Transverse colon (tissue), 4 donors: ENCODE measurements around the gene UBE2K. TPM values are rescaled to one million over a fixed set of nuclear protein-coding genes. Genes with fewer than 3 reads are reported as not detected.
A peak's percentile ranks its signal among the peaks of the same experiment; 100 is the strongest.
"Not testable (repeated sequence)": the region's sequence is repeated elsewhere in the genome, so short reads cannot be mapped to it uniquely, and the experiment has no call there.

ENCODE experiments used
- DNase-seq: peaks from one replicate; pipeline ENCODE4 v3.0.0-alpha.2; 2019
- H3K27ac ChIP-seq, 4 donors: fragments of 200-600 bp; sonication (generic); 2 replicates each; pipeline ENCODE4 v1.5.1; 2016 to 2018; ENCODE audit warnings: inconsistent platforms in 4 of 4
- H3K27me3 ChIP-seq: fragments of 200-600 bp; sonication (generic); 2 replicates; pipeline ENCODE4 v1.5.1; 2017; ENCODE audit warnings: inconsistent platforms
- H3K36me3 ChIP-seq, 4 donors: fragments of 200-600 bp; sonication (generic); 2 replicates each; pipeline ENCODE4 v1.5.1; 2017 to 2019; ENCODE audit warnings: inconsistent platforms in 4 of 4
- H3K4me1 ChIP-seq, 4 donors: fragments of 200-600 bp; sonication (generic); 2 replicates each; pipeline ENCODE4 v1.5.1; 2017 to 2020; ENCODE audit warnings: inconsistent platforms in 4 of 4
- H3K4me3 ChIP-seq, 4 donors: fragments of 200-600 bp; sonication (generic); 1 replicate in 1 of 4; 2 replicates in 3 of 4; pipeline versions ENCODE4 v1.5.1 to v1.6.1; 2017 to 2019; ENCODE audit warnings: inconsistent platforms in 4 of 4
- H3K9me3 ChIP-seq, 2 donors: fragments of 200-600 bp; sonication (generic); 2 replicates each; pipeline ENCODE4 v1.5.1; 2017 to 2019; ENCODE audit warnings: inconsistent platforms in 2 of 2
- CTCF ChIP-seq, 5 experiments: fragments of 200-600 bp in 3 of 5; fragments of 450-650 bp in 2 of 5; sonication (generic) in 3 of 5; IDR thresholded peaks; 1 replicate in 2 of 5; 2 replicates in 3 of 5; pipeline ENCODE4 v1.5.1; 2016 to 2017; ENCODE audit warnings: antibody characterized with exemption in 5 of 5, inconsistent platforms in 3 of 5, mild to moderate bottlenecking in 2 of 5, moderate library complexity in 1 of 5
- EP300 ChIP-seq: sonication (generic); formaldehyde crosslinking; IDR thresholded peaks from one replicate; pipeline ENCODE4 v1.6.1; 2017; ENCODE audit warnings: antibody characterized with exemption, low read depth
- POLR2A ChIP-seq: fragments of 450-650 bp; IDR thresholded peaks from one replicate; pipeline ENCODE4 v1.6.1; 2016; ENCODE audit warnings: antibody characterized with exemption, mild to moderate bottlenecking, moderate library complexity
- POLR2AphosphoS5 ChIP-seq, 3 donors: sonication (generic); formaldehyde crosslinking; IDR thresholded peaks; one replicate each; pipeline ENCODE4 v1.6.1; 2016; ENCODE audit warnings: antibody characterized with exemption in 3 of 3
- WGBS, 2 donors: methylation state at CpG; one replicate each; pipeline ENCODE4 v1.1.5; 2018; ENCODE audit warnings: low coverage in 1 of 2; 5-methylcytosine and 5-hydroxymethylcytosine counted together
- in situ Hi-C, 4 donors: fragments of 200-750 bp; cut with MboI; loops; one replicate each; pipeline versions ENCODE4 v1.15.0 to v1.15.1; 2017; ENCODE audit warnings: low sequenced_read_pairs in 3 of 4, low pct_ligation_motif_present in 1 of 4, low pct_unique_long_range_greater_than_20kb in 1 of 4
- intact Hi-C: fragments of 100-400 bp; cut with DNase I; formaldehyde crosslinking; loops from one replicate; pipeline ENCODE4 v1.15.1; 2023; ENCODE audit warnings: low total_unique reads
- total RNA-seq, 4 donors: library from RNA; depleted of rRNA; stranded (reverse); fragments of >200 nt; gene quantifications; one replicate each; pipeline ENCODE4 v1.1.0, GENCODE V29; 2016

UBE2K gene
- 10 to 100 TPM; 18.9 to 48.6 (median 37.3) TPM for total RNA-seq

- TF ChIP-seq CTCF (IDR thresholded peaks at IDR 0.05) = peak in 1 of 5 experiments; percentile 16
- TF ChIP-seq POLR2A = peak; percentile 82
- no peak for TF ChIP-seq EP300
- TF ChIP-seq POLR2AphosphoS5 (IDR thresholded peaks at IDR 0.05) = peak; percentile 73 to 87 (median 77)
- Histone ChIP-seq H3K4me1 (peaks cover 5 to 44% (median 29%) of the 10 kb centered on the region in 4 donors), H3K36me3 (no peaks in the 10 kb centered on the region), H3K27ac (peak within 1 kb of the TSS; percentile 92 to 96 (median 94)), H3K9me3 (no peaks in the 10 kb centered on the region), H3K27me3 (no peaks in the 10 kb centered on the region), H3K4me3 (peak within 1 kb of the TSS; percentile 57 to 91 (median 71))
- intact Hi-C loops (no loop called here), in situ Hi-C loops (loop anchor here in 2 of 4 donors (10.0 to 25.0 kb wide), 2 partner anchors 264 to 277 kb away; partner anchors contain the start of gene PDS5A (in 1 of the 2))
- WGBS, 2 donors = 1% methylated on average over 48 of the region's 84 CpGs; no CpG with 5 or more reads in 1 of the 2 donors
- DNase-seq = peak; percentile 91
Measured at GRCh38 chr4:39697740-39698423, at the start of gene UBE2K. Gene UBE2K (plus strand): TSS chr4:39698136. CDS start chr4:39698328, 192 bp downstream.

- no peak overlapping the region for H3K27ac ChIP-seq
- no peaks in the 10 kb centered on the region for H3K36me3 ChIP-seq
- no peak for DNase-seq
- TF ChIP-seq CTCF (IDR thresholded peaks at IDR 0.05) (no peak), EP300 (no peak), POLR2AphosphoS5 (IDR thresholded peaks at IDR 0.05) (no peak), POLR2A (no peak)
- H3K9me3 ChIP-seq = no peaks in the 10 kb centered on the region
- WGBS, 2 donors = 91 to 95% methylated on average over 3 of the region's 3 CpGs
- H3K4me3 ChIP-seq = no peak overlapping the region
- in situ Hi-C loops (no loop called here), intact Hi-C loops (no loop called here)
- H3K4me1 ChIP-seq = no peaks in the 10 kb centered on the region
- no peaks in the 10 kb centered on the region for H3K27me3 ChIP-seq
Measured at GRCh38 chr4:39648213-39648612, 49.7 kb upstream of the UBE2K start.

- TF ChIP-seq POLR2AphosphoS5 (IDR thresholded peaks at IDR 0.05) (no peak), CTCF (IDR thresholded peaks at IDR 0.05) (no peak), POLR2A (no peak), EP300 (no peak)
- Histone ChIP-seq H3K27ac (no peak overlapping the region), H3K9me3 (no peaks in the 10 kb centered on the region), H3K4me1 (no peaks in the 10 kb centered on the region), H3K27me3 (no peaks in the 10 kb centered on the region), H3K36me3 (no peaks in the 10 kb centered on the region), H3K4me3 (no peak overlapping the region)
- DNase-seq = no peak
- 94 to 100% methylated on average over 1 to 6 of the region's 6 CpGs for WGBS, 2 donors
- in situ Hi-C loops (no loop called here), intact Hi-C loops (no loop called here)
Measured at GRCh38 chr4:39648827-39649558, 48.9 kb upstream of the UBE2K start.

GRCh38 chr4:39649639-39650265 is 48.2 kb upstream of the UBE2K start:
- TF ChIP-seq EP300 (no peak), POLR2AphosphoS5 (IDR thresholded peaks at IDR 0.05) (no peak), POLR2A (no peak), CTCF (IDR thresholded peaks at IDR 0.05) (no peak)
- Histone ChIP-seq H3K4me1 (no peaks in the 10 kb centered on the region), H3K27me3 (no peaks in the 10 kb centered on the region), H3K9me3 (no peaks in the 10 kb centered on the region), H3K27ac (no peak overlapping the region), H3K36me3 (no peaks in the 10 kb centered on the region), H3K4me3 (no peak overlapping the region)
- DNase-seq = no peak
- in situ Hi-C loops = no loop called here
- intact Hi-C loops = no loop called here
- WGBS, 2 donors = 81% methylated on average over 2 of the region's 2 CpGs

- in situ Hi-C loops, H3K4me1 ChIP-seq, DNase-seq, intact Hi-C loops, H3K27ac ChIP-seq, H3K27me3 ChIP-seq, H3K4me3 ChIP-seq, H3K9me3 ChIP-seq, H3K36me3 ChIP-seq: not testable (repeated sequence)
- WGBS, 2 donors = 98% methylated on average over 4 of the region's 4 CpGs; no CpG with 5 or more reads in 1 of the 2 donors
Measured at GRCh38 chr4:39651586-39651985, 46.4 kb upstream of the UBE2K start.
